AG09309 (cell line): ENCODE results near the gene USP15.

ENCODE experiments used
- DNase-seq: peaks from one replicate; pipeline ENCODE4 v3.0.0-alpha.2; 2010; ENCODE audit warnings: low read depth
- H3K4me3 ChIP-seq: 2 replicates; pipeline ENCODE4 v1.5.1; 2011; ENCODE audit warnings: mild to moderate bottlenecking, low read depth, low read length, moderate library complexity; ENCODE audit not compliant: control insufficient read depth
- TF ChIP-seq, protein P1 (sequence below): IDR thresholded peaks from 2 replicates; pipeline ENCODE4 v1.5.1; 2011; ENCODE audit warnings: mild to moderate bottlenecking, low read depth, low read length, inconsistent platforms; ENCODE audit not compliant: insufficient read depth, control insufficient read depth; ENCODE audit errors: missing control alignments

USP15 gene

DNA sequence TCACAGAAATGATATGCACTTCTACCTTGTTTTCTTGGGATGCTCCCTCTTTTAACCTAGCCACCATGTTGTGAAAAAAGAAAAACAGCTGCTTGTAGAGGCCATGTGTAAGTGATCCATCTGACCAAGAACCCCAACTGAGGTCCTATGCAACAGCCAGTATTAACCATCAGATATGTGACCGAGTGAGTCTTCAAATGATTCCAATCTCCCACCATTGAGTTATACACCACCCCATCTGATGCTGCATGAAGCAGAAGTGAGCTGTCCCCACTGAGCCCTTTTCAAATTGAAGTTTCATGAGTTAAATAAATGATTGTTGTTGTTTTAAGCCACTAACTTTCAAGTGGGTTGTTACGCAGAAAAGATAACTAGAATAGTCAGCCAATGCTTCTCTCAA is 20.6 kb upstream of the USP15 start:
- TF ChIP-seq, protein P1, sequence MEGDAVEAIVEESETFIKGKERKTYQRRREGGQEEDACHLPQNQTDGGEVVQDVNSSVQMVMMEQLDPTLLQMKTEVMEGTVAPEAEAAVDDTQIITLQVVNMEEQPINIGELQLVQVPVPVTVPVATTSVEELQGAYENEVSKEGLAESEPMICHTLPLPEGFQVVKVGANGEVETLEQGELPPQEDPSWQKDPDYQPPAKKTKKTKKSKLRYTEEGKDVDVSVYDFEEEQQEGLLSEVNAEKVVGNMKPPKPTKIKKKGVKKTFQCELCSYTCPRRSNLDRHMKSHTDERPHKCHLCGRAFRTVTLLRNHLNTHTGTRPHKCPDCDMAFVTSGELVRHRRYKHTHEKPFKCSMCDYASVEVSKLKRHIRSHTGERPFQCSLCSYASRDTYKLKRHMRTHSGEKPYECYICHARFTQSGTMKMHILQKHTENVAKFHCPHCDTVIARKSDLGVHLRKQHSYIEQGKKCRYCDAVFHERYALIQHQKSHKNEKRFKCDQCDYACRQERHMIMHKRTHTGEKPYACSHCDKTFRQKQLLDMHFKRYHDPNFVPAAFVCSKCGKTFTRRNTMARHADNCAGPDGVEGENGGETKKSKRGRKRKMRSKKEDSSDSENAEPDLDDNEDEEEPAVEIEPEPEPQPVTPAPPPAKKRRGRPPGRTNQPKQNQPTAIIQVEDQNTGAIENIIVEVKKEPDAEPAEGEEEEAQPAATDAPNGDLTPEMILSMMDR: no peak
- no peak overlapping the region for H3K4me3 ChIP-seq
- no peak for DNase-seq

DNA sequence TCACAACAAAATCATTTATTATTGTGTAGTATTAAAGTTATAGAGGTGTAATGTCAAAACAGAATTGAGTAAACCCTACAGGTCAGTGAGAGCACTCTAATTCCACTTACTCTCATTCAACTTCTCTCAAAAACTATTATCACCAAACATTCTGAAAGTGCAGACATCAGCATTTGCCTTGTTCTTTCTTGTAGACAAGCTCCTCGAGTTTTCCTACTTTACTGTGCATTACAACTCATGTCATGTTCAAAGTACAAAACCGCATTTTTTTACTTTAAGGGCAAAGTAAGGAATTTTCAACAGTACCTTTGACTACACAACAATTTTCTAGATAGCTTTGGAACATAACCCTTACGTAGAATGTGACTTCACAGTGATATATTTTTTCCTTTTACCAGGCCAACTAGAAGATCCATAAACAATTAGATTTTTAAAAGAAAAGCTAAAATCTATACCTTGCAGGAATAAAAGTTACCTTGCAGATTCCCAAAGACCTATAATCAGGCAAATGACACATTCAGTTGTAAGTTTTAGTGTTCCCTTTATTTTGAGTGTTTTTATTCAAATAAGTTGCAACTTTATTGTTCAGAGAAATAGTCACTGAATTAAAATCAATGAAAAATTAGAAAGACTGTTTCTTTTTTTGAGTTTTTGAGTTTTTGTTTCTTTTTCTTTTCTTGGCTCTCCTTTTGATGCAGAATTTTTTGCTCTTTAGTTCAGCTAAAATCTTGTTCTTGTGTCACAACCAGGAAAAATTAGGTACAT is 12.7 kb upstream of the USP15 start:
- no peak for DNase-seq
- H3K4me3 ChIP-seq: no peak overlapping the region
- TF ChIP-seq, protein P1: no peak

DNA sequence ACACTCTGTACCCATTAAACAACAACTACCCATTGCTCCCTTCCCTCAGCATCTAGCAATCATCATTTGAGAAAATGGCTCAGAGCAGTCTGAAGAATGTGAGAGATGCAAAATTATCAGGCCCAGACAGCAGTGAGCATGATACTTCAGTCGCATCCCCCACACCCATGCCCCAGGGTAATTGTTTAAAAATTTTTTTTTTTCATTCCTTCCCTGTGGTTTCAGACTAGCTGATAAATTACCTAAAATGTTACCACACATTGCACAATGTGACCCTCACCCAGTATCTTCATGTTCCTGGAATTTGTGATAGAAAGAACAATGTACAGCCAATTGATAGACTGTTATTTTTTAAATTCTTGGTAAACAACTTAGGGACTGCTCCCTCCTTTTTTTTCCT is 11.3 kb upstream of the USP15 start:
- DNase-seq: no peak
- TF ChIP-seq, protein P1: no peak
- no peak overlapping the region for H3K4me3 ChIP-seq

DNA sequence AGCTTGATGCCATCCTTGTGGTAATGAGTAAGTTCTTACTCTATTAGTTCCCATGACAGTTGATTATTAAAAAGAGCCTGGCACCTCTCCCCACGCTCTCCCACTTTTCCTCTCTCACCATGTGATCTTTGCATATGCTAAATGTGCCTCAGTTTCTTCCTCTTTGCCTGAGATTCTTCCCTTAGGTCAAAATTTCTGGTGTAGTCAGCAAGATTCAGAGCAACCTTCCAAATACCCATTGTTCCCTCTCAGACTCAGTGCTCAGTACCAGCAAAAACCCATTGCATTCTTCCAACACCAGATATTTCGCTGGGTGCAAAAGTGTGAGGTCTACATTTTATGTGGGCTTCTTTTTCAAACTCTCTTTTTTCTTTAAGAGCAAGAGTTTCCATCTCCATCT is 10.8 kb upstream of the USP15 start:
- no peak overlapping the region for H3K4me3 ChIP-seq
- no peak for DNase-seq
- TF ChIP-seq, protein P1: no peak

DNA sequence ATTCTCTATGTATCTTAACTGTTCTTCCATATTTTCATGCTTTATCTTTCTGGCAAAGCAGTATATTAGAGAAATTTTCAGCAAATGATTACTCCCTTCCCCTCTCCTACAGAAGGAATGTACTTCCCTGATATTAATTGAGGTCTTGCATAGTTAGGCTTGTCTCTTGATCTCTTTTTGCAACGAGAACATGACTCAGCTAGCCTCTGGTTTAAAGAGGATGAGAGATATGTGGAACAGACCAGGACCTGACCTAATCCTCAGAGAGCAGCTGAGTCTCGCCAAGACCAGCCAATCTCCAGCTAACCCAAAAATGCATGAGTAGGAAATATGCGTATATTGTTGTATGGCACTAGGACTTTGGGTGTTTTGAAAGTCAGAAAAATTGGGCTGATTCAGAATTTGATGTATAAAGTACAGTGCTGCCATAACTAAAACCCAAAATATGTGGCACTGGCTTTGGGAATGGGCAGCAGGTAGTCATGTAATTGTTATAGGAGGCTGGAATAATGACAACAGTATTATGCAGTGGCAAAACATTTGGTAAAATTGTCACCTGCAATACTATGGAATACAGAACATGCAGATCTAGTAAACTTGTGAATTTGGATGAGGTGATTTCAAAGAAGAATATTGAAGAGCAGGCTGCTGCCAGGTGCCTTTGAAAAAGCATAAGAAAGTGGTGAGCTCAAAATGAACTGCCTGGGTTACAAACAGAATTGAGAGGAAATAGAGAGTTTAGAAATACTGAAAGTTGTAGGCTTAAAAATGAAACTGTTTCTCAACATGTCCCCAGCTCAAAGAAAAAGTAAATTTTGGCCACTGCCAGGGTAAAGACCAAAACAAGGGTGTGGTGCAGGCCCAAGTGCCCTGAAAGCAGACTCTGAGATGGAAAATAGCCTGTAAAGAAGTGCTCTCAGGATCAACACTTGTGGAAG is 9.3 kb upstream of the USP15 start:
- TF ChIP-seq, protein P1: no peak
- no peak for DNase-seq

DNA sequence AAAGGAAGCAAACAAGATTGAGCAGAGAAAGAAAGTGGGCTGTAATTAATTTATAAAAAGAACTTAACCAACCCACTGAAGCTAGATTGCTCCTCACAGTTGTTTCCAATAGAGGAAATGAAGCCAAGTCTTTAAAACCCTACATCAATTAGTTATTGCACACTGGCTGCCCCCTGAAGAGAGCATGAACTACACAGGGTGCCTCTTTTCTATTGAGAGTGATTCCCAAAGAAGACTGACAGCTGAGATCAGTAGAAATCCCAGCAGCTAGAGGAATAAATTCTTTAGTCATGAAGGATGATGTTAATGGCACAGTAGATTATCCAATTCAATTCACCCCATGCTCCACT is 8.6 kb upstream of the USP15 start:
- DNase-seq: no peak
- H3K4me3 ChIP-seq: no peak overlapping the region
- TF ChIP-seq, protein P1: no peak

More for the DNA sequence above, 9.3 kb upstream of the USP15 start:
- no peak overlapping the region for H3K4me3 ChIP-seq
